ENCODE measurements around the gene ADGRG4.

ADGRG4 gene

GRCh38 chrX:136318895-136319597, 18.3 kb downstream of the ADGRG4 start:
- H3K27me3 ChIP-seq (replicated peaks; ENCODE audit: control insufficient read depth, insufficient read depth, low read length), result no peaks in the 10 kb centered on the region
- TF ChIP-seq CTCF (IDR thresholded peaks at IDR 0.05; ENCODE audit: insufficient read depth, low read length, poor library complexity, severe bottlenecking), result no peak
- no peaks in the 10 kb centered on the region for H3K36me3 ChIP-seq (ENCODE audit: control insufficient read depth, insufficient read depth, low read length)
- DNase-seq (ENCODE audit: extremely low read depth, insufficient read length), result no peak
- H3K4me3 ChIP-seq (replicated peaks; ENCODE audit: low read depth, low read length), result no peak overlapping the region

- no peak for DNase-seq (ENCODE audit: extremely low read depth, insufficient read length)
- no peak for TF ChIP-seq CTCF (IDR thresholded peaks at IDR 0.05; ENCODE audit: insufficient read depth, low read length, poor library complexity, severe bottlenecking)
- Histone ChIP-seq H3K36me3 (ENCODE audit: control insufficient read depth, insufficient read depth, low read length) (no peaks in the 10 kb centered on the region), H3K4me3 (replicated peaks; ENCODE audit: low read depth, low read length) (no peak overlapping the region), H3K27me3 (replicated peaks; ENCODE audit: control insufficient read depth, insufficient read depth, low read length) (no peaks in the 10 kb centered on the region)
Observed at GRCh38 chrX:136319600-136319999, 18.8 kb downstream of the ADGRG4 start.

GRCh38 chrX:136321532-136321931, 20.8 kb downstream of the ADGRG4 start:
- Histone ChIP-seq H3K36me3 (ENCODE audit: control insufficient read depth, insufficient read depth, low read length) (no peaks in the 10 kb centered on the region), H3K27me3 (replicated peaks; ENCODE audit: control insufficient read depth, insufficient read depth, low read length) (no peaks in the 10 kb centered on the region), H3K4me3 (replicated peaks; ENCODE audit: low read depth, low read length) (no peak overlapping the region)
- TF ChIP-seq CTCF (IDR thresholded peaks at IDR 0.05; ENCODE audit: insufficient read depth, low read length, poor library complexity, severe bottlenecking), result no peak
- DNase-seq (ENCODE audit: extremely low read depth, insufficient read length), result no peak

- no peak overlapping the region for H3K4me3 ChIP-seq (replicated peaks; ENCODE audit: low read depth, low read length)
- no peak for TF ChIP-seq CTCF (IDR thresholded peaks at IDR 0.05; ENCODE audit: insufficient read depth, low read length, poor library complexity, severe bottlenecking)
- no peak for DNase-seq (ENCODE audit: extremely low read depth, insufficient read length)
- H3K27me3 ChIP-seq (replicated peaks; ENCODE audit: control insufficient read depth, insufficient read depth, low read length), result no peaks in the 10 kb centered on the region
- H3K36me3 ChIP-seq (ENCODE audit: control insufficient read depth, insufficient read depth, low read length), result no peaks in the 10 kb centered on the region
Observed at GRCh38 chrX:136322064-136322463, 21.3 kb downstream of the ADGRG4 start.

- Histone ChIP-seq H3K27me3 (replicated peaks; ENCODE audit: control insufficient read depth, insufficient read depth, low read length) (no peaks in the 10 kb centered on the region), H3K4me3 (replicated peaks; ENCODE audit: low read depth, low read length) (no peak overlapping the region), H3K36me3 (ENCODE audit: control insufficient read depth, insufficient read depth, low read length) (no peaks in the 10 kb centered on the region)
- no peak for TF ChIP-seq CTCF (IDR thresholded peaks at IDR 0.05; ENCODE audit: insufficient read depth, low read length, poor library complexity, severe bottlenecking)
- DNase-seq (ENCODE audit: extremely low read depth, insufficient read length), result no peak
Observed at GRCh38 chrX:136325377-136325776, 24.6 kb downstream of the ADGRG4 start.

- H3K36me3 ChIP-seq (ENCODE audit: control insufficient read depth, insufficient read depth, low read length), result no peaks in the 10 kb centered on the region
- no peak overlapping the region for H3K4me3 ChIP-seq (replicated peaks; ENCODE audit: low read depth, low read length)
- DNase-seq (ENCODE audit: extremely low read depth, insufficient read length), result no peak
- no peaks in the 10 kb centered on the region for H3K27me3 ChIP-seq (replicated peaks; ENCODE audit: control insufficient read depth, insufficient read depth, low read length)
- TF ChIP-seq CTCF (IDR thresholded peaks at IDR 0.05; ENCODE audit: insufficient read depth, low read length, poor library complexity, severe bottlenecking), result no peak
Observed at GRCh38 chrX:136328933-136329332, 28.2 kb downstream of the ADGRG4 start.
